ENCODE measurements around the gene RABIF.

RABIF gene

GRCh38 chr1:202880062-202880461 lies 8.9 kb downstream of the RABIF start:
- TF ChIP-seq OSR1 (CRISPR knock-in tag; IDR thresholded peaks at IDR 0.05) (no peak), CSDC2 (CRISPR knock-in tag; IDR thresholded peaks at IDR 0.05) (no peak), ZNF565 (CRISPR knock-in tag; conservative IDR thresholded peaks at IDR 0.05; ENCODE audit: low read depth) (no peak)
- TF ChIP-seq, protein P1, sequence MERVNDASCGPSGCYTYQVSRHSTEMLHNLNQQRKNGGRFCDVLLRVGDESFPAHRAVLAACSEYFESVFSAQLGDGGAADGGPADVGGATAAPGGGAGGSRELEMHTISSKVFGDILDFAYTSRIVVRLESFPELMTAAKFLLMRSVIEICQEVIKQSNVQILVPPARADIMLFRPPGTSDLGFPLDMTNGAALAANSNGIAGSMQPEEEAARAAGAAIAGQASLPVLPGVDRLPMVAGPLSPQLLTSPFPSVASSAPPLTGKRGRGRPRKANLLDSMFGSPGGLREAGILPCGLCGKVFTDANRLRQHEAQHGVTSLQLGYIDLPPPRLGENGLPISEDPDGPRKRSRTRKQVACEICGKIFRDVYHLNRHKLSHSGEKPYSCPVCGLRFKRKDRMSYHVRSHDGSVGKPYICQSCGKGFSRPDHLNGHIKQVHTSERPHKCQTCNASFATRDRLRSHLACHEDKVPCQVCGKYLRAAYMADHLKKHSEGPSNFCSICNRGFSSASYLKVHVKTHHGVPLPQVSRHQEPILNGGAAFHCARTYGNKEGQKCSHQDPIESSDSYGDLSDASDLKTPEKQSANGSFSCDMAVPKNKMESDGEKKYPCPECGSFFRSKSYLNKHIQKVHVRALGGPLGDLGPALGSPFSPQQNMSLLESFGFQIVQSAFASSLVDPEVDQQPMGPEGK (CRISPR knock-in tag; IDR thresholded peaks at IDR 0.05; ENCODE audit: borderline replicate concordance) = no peak
- no peak for ATAC-seq

- ATAC-seq = no peak
- TF ChIP-seq CREB5 (CRISPR knock-in tag; IDR thresholded peaks at IDR 0.05; ENCODE audit: low read depth) = no peak
- no peak for TF ChIP-seq SNAI2 (CRISPR knock-in tag; IDR thresholded peaks at IDR 0.05)
- TF ChIP-seq ZNF565 (CRISPR knock-in tag; conservative IDR thresholded peaks at IDR 0.05; ENCODE audit: low read depth) = no peak
- no peak for TF ChIP-seq ZNF70 (CRISPR knock-in tag; IDR thresholded peaks at IDR 0.05)
- TF ChIP-seq, protein P1 (CRISPR knock-in tag; IDR thresholded peaks at IDR 0.05; ENCODE audit: borderline replicate concordance) = no peak
- TF ChIP-seq, protein P2, sequence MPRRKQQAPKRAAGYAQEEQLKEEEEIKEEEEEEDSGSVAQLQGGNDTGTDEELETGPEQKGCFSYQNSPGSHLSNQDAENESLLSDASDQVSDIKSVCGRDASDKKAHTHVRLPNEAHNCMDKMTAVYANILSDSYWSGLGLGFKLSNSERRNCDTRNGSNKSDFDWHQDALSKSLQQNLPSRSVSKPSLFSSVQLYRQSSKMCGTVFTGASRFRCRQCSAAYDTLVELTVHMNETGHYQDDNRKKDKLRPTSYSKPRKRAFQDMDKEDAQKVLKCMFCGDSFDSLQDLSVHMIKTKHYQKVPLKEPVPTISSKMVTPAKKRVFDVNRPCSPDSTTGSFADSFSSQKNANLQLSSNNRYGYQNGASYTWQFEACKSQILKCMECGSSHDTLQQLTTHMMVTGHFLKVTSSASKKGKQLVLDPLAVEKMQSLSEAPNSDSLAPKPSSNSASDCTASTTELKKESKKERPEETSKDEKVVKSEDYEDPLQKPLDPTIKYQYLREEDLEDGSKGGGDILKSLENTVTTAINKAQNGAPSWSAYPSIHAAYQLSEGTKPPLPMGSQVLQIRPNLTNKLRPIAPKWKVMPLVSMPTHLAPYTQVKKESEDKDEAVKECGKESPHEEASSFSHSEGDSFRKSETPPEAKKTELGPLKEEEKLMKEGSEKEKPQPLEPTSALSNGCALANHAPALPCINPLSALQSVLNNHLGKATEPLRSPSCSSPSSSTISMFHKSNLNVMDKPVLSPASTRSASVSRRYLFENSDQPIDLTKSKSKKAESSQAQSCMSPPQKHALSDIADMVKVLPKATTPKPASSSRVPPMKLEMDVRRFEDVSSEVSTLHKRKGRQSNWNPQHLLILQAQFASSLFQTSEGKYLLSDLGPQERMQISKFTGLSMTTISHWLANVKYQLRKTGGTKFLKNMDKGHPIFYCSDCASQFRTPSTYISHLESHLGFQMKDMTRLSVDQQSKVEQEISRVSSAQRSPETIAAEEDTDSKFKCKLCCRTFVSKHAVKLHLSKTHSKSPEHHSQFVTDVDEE (CRISPR knock-in tag; IDR thresholded peaks at IDR 0.05) = no peak
- no peak for TF ChIP-seq GLIS3 (CRISPR knock-in tag; IDR thresholded peaks at IDR 0.05)
- no peak for TF ChIP-seq ZFP30 (CRISPR knock-in tag; IDR thresholded peaks at IDR 0.05)
- no peak for TF ChIP-seq PPARA (CRISPR knock-in tag; IDR thresholded peaks at IDR 0.05; ENCODE audit: borderline replicate concordance)
- no peak for TF ChIP-seq TCF4 (CRISPR knock-in tag; IDR thresholded peaks at IDR 0.05; ENCODE audit: borderline replicate concordance)
- no peak for TF ChIP-seq POU6F1 (CRISPR knock-in tag; IDR thresholded peaks at IDR 0.05; ENCODE audit: borderline replicate concordance, low read depth)
- TF ChIP-seq ISL1 (CRISPR knock-in tag; IDR thresholded peaks at IDR 0.05) = no peak
- TF ChIP-seq ARNTL (CRISPR knock-in tag; IDR thresholded peaks at IDR 0.05; ENCODE audit: borderline replicate concordance, low read depth) = no peak
- TF ChIP-seq OSR1 (CRISPR knock-in tag; IDR thresholded peaks at IDR 0.05) = no peak
- TF ChIP-seq ZC3H10 (CRISPR knock-in tag; IDR thresholded peaks at IDR 0.05) = no peak
- TF ChIP-seq BACH2 (CRISPR knock-in tag; IDR thresholded peaks at IDR 0.05; ENCODE audit: borderline replicate concordance) = no peak
- no peak for TF ChIP-seq ZNF8 (CRISPR knock-in tag; IDR thresholded peaks at IDR 0.05)
- no peak for TF ChIP-seq TOX (CRISPR knock-in tag; IDR thresholded peaks at IDR 0.05; ENCODE audit: borderline replicate concordance)
- TF ChIP-seq RARB (CRISPR knock-in tag; IDR thresholded peaks at IDR 0.05) = no peak
Observed at GRCh38 chr1:202879128-202879527, 9.8 kb downstream of the RABIF start.

DNA sequence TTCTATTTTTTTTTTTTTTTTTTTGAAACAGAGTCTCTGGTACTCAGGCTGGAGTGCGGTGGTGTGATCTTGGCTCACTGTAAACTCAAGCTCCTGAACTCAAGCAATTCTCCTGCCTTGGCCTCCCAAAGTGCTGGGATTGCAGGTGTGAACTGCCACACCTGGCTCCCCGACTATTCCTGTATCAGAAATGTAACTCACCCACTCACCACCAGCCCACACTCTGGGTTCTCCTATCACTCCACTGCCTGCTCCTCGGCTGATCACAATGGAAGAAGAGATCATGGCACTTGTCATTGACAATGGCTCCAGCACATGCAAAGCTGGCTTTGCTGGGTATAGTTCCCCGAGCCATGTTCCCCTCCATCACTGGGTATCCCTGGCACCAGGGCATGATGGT lies 15.9 kb downstream of the RABIF start:
- no peak for TF ChIP-seq CSDC2 (CRISPR knock-in tag; IDR thresholded peaks at IDR 0.05)
- no peak for TF ChIP-seq TOX (CRISPR knock-in tag; IDR thresholded peaks at IDR 0.05; ENCODE audit: borderline replicate concordance)
- no peak for TF ChIP-seq BACH2 (CRISPR knock-in tag; IDR thresholded peaks at IDR 0.05; ENCODE audit: borderline replicate concordance)
- no peak for TF ChIP-seq POU6F1 (CRISPR knock-in tag; IDR thresholded peaks at IDR 0.05; ENCODE audit: borderline replicate concordance, low read depth)
- no peak for TF ChIP-seq ZNF70 (CRISPR knock-in tag; IDR thresholded peaks at IDR 0.05)
- TF ChIP-seq GLIS3 (CRISPR knock-in tag; IDR thresholded peaks at IDR 0.05) = no peak
- TF ChIP-seq ESRRG (CRISPR knock-in tag; IDR thresholded peaks at IDR 0.05) = no peak
- TF ChIP-seq CSRNP3 (CRISPR knock-in tag; IDR thresholded peaks at IDR 0.05) = no peak
- no peak for TF ChIP-seq ZC3H10 (CRISPR knock-in tag; IDR thresholded peaks at IDR 0.05)
- TF ChIP-seq CREB5 (CRISPR knock-in tag; IDR thresholded peaks at IDR 0.05; ENCODE audit: low read depth) = no peak
- no peak for TF ChIP-seq ZFP30 (CRISPR knock-in tag; IDR thresholded peaks at IDR 0.05)
- ATAC-seq = no peak
